ENCODE measurements around the gene KANSL2.
"Not testable (repeated sequence)": the region's sequence is repeated elsewhere in the genome, so short reads cannot be mapped to it uniquely, and the experiment has no call there.

The KANSL2 gene

DNA sequence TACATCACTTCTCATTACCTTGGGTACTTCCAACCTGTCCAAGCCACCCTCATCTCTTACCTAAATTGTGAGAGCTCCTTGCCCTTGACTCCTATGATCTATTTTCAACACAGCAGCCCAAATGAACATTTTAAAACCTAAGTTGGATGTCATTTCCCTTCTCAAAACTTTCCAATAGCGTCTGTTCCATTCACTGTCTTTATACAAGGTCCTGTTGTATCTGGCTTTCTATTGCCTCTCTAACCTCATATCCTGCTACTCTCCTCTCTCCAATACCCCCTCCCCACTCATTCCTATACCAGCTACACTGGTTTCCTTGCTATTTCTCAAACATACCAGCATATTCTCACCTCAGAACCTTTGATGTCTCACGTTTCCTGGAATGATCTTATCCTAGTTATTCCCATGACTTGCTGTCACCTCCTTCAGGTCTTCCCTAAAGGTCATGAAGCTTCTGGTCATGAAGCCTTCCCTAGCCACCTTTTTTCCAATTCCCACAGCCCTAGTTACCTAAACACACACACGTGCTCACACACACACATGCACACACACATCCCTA lies 4.1 kb upstream of the KANSL2 start:
- no peak for DNase-seq (ENCODE audit: low read depth, low spot score)

DNA sequence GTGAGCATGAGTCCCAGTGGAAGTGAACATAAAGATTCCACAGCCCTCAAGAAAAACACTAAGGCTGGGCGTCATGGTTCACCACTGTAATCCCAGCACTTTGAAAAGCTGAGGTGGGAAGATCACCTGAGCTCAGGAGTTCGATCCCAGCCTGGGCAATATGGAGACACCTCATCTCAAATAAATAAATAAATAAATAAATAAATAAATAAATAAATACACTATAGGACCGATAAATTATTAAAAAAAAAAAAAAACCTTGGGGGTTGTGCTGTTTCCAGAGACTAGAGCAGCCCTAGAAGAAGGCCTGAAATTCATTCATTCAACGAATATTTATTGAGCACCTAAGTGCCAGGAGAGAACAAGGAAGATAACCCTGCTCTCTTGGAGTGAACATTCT lies 1.5 kb upstream of the KANSL2 start:
- DNase-seq (ENCODE audit: low read depth, low spot score): no peak

DNA sequence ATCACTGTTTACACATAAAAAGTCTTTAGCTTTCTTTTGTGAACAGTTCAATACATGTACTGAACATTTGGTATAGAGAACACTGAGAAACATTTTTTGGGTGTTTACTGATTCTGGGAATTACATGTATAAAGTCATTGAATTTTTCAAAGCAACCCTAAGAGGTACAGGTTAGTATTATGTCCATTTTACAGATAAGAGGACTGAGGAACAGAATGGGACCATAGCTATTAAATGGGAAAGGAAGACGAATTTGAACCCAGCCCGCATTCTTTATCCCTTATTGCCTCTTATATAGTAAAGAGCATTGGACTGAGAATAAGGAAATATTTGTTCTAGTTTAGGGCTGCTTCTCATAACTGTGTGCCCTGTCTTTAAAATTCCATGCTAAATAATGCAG lies 889 bp upstream of the KANSL2 start:
- DNase-seq (ENCODE audit: low read depth, low spot score): no peak

DNA sequence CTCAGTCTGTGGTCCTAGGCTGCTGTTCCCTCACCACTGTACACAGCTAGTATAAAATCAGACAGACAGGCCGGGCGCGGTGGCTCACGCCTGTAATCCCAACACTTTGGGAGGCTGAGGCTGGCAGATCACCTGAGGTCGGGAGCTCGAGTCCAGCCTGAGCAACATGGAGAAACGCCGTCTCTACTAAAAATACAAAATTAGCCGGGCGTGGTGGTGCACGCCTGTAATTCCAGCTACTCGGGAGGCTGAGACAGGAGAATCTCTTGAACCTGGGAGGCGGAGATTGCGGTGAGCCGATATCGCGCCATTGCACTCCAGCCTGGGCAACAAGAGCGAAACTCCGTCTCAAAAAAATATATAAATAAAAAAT lies 481 bp upstream of the KANSL2 start:
- DNase-seq (ENCODE audit: low read depth, low spot score): not testable (repeated sequence)

DNA sequence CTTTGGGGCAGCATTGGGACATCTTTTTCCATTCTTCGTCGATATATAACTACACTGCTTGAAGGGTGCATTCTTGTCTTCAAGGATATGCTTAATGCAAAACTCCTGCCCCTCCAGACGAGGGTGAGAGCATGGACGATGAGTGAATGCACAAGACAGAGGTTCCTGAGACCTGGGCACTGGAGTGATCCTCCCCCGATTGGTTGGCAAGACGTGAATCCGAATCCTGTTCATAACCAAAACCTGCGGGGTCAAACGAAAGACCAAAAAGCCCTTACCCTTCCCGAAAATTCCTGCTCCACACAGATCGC lies 684 bp downstream of the KANSL2 start:
- DNase-seq (ENCODE audit: low read depth, low spot score): no peak

DNA sequence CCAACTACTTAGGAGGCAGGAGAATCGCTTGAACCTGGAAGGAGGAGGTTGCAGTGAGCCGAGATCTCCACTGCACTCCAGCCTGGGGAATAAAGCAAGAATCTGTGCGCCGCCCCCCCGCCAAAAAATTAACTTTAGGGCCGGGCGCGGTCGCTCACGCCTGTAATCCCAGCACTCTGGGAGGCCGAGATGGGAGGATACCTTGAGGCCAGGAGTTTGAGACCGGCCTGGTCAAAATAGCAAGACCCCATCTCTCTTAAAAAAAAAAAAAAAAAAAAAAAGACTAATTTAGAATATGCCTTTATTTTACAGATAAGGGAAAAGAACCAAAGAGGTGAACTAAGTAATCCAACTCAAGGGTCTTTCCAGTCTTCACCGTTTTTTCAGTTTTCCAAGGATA lies 1.2 kb downstream of the KANSL2 start:
- DNase-seq (ENCODE audit: low read depth, low spot score): no peak

DNA sequence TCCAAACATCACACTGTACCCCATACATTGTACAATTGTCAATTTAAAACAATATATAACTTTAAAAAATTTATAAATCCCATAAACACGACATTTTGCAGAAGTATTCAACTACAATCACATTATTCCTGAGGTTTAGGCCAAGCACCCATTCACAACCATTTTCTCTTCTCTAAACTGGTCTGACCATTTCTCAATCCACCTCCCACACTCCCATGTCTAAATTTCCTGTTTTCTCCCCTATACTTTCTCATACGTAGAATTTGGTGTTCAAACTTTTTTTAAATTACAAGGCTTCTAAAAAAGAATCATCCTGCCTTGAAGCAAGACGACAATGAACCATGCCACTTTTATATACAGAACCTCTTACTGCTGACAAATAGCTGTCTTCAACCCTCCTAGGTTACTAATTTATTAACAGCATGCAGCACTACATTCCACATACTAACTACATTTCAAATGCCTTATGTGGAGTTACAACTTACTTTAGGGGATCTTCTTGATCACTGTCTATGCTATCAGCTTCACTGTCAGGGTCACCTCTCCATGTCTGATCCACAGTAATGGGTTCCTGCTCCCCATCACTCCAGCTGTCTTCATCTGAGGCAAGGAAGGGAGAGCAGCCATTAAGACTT lies 3.4 kb downstream of the KANSL2 start:
- no peak for DNase-seq (ENCODE audit: low read depth, low spot score)

DNA sequence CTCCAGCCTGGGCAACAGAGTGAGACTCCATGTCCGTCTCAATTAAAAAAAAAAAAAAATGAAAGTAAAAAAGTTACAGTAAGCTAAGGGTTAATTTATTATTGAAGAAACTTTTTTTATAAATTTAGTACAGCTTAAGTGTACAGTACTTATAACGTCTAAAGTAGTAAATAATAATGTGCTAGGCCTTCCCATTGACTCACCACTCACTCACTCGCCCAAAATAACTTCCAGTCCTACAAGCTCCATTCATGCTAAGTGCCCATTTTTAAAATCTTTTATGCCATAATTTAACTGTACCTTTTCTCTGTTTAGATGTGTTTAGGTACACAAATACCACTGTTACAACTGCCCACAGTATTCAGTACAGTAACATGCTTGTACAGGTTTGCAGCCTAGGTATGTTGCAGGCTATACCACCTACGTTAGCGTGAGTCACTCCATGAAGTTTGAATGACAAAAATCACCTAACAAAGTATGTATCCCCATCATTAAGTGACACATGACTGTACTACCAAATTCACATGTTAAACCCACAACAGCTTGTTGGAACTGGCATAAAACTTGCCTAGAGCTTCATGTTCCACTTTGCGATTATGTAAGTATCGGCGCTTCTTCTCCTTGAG lies 10.7 kb downstream of the KANSL2 start:
- no peak for DNase-seq (ENCODE audit: low read depth, low spot score)

DNA sequence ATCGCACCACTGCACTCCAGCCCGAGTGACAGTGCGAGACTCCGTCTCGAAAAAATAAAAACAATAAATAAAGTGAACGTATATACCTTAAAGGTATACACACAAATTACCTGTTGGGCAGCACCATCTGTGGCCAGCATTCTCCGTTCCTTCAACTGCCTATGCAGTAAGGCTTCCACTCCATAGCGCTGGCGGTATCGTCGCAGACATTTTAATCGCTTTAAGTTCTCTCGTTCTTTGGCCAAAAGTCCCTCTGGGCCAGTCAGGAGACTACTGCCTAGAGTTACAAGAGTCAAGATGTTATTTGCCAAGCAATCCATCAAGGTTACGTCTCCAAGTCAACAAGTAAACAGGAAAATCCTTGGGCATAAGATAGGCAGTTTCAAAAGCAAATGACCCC lies 13.0 kb downstream of the KANSL2 start:
- DNase-seq (ENCODE audit: low read depth, low spot score): no peak

DNA sequence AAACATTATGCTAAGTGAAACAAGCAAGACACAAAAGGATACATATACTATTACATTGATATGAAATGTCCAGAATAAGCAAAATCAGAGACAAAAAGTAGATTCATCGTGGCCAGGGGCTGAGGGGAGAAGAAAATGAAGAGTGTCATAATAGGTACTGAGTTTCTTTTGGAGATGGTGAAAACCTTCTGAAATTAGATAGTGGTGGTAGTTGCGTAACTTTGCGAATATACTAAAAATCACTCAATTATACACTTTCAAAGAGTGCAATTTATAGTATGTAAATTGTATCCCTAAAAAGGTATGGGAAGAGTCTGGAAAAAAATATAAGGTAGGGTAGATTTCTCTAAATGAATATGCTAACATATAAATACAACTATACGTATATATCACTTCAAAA lies 22.2 kb downstream of the KANSL2 start:
- no peak for DNase-seq (ENCODE audit: low read depth, low spot score)

DNA sequence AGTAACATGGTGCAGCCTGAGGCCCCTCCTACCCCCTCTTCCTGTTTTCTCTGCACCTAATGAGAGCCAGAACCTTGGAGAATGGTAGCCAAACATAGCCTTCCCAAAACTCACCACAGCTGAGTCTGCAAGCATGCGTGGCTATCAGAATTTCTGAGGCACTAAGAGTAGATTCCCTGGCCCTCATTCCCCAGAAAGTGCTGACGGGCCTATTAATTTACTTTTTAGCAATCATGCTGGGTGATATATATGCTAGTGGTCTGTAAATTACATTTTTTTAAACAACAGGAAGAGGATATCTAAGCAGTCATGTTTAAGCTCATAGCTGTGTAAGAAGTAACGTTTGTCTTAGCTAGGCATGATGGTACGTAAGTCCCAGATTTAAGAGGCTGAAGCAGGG lies 30.4 kb downstream of the KANSL2 start:
- DNase-seq (ENCODE audit: low read depth, low spot score): no peak

DNA sequence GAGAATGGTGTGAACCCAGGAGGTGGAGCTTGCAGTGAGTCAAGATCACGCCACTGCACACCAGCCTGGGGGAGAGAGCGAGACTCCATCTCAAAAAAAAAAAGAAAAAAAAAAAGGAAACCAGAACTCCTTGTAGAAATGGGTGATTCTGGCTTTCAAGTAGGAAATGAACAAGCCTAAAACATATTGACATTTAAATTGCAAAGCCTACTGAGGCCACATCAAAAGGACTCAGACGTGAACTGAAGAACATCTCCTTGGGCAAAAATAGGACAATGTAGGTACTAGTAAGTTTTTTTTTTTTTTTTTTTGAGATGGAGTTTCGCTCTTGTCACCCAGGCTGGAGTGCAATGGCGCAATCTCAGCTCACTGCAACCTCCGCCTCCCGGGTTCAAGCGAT lies 36.7 kb downstream of the KANSL2 start:
- not testable (repeated sequence) for DNase-seq (ENCODE audit: low read depth, low spot score)

DNA sequence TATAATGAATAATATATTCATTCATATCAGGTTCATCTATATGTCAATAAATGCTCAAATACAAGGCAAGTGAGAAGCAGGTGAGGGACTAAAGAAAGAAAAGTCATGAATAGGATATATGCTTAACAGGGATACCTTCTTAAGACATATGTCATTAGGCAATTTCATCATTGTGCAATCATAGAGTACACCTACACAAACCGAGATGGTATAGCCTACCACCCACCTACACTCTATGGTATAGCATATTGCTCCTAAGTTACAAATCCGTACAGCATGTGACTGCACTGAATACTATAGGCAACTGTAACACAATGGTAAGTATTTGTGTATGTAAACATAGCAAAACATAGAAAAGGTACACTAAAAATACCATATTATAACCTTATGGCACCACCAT lies 39.0 kb downstream of the KANSL2 start:
- no peak for DNase-seq (ENCODE audit: low read depth, low spot score)

DNA sequence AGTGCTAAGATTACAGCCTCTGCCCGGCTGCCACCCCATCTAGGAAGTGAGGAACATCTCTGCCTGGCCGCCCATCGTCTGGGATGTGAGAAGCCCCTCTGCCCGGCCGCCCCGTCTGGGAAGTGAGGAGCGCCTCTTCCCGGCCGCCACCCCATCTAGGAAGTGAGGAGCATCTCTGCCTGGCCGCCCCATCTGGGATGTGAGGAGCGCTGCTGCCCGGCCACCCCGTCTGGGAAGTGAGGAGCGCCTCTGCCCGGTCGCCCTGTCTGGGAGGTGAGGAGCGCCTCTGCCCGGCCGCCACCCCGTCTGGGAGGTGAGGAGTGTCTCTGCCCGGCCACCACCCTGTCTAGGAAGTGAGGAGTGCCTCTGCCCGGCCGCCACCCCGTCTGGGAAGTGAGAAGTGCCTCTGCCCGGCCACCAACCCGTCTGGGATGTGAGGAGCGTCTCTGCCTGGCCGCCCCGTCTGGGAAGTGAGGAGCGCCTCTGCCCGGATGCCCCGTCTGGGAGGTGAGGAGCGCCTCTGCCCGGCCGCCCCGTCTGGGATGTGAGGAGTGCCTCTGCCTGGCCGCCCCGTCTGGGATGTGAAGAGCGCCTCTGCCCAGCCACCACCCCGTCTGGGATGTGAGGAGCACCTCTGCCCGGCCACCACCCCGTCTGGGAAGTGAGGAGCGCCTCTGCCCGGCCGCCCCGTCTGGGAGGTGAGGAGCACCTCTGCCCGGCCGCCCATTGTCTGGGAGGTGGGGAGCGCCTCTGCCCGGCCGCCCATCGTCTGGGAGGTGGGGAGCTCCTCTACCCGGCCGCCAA lies 40.1 kb downstream of the KANSL2 start:
- DNase-seq (ENCODE audit: low read depth, low spot score): not testable (repeated sequence)

DNA sequence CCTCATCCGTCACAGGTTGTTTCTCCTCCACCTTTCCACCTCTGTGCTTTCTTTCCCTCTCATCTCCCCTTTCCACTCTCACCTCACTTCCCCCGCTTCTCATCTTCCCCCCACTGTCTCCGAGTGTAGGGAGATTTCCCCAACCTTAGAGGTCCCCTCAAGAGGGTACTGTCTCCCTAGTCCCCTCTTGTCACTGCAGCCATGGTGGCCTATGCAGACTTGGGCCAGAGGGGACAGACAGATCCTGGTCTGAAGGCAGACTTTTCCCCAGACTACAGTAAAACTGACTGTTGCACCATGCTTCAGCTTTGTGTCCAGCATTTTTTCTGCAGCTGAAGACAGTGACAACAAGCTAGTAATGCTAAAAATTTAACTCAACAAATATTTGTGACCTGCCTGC lies 41.2 kb downstream of the KANSL2 start:
- DNase-seq (ENCODE audit: low read depth, low spot score): no peak

DNA sequence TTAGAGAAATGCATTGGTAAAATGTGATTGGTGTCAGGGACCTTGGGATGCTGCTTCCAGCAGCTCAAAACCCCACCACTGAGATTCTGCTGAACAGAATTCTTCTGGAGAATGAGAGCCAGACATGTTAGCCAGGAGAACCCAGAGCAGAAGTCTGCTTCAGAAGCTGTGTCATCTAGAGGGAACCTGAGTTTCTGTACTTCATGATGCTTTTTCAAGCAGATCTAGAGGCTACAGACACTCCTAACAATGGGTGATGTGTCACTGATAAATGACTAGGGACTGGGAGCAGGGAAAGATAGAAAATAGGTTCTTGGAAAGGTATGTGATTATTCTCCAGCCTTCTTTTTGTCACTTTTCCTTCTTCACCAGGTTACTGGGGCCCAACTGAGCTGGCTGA lies 41.6 kb downstream of the KANSL2 start:
- DNase-seq (ENCODE audit: low read depth, low spot score): no peak

DNA sequence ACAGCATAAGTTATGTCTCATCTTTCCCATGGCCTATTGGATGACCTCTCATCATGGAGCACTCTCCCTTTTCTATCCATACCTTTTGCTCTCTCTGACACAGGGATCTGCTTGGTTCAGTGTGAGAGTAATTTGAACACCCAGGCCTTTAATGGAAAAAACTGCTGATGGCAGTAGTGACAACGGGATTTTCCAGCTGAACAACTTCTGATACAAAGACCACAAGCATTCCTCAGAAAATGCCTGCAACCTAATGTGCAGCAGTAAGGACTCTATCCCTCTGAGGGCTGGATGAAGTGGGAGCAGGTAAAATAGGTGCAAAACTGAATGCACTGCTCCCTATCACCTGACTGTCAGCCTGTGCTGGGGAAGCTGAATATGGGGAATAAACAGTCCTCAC lies 51.0 kb downstream of the KANSL2 start:
- no peak for DNase-seq (ENCODE audit: low read depth, low spot score)

DNA sequence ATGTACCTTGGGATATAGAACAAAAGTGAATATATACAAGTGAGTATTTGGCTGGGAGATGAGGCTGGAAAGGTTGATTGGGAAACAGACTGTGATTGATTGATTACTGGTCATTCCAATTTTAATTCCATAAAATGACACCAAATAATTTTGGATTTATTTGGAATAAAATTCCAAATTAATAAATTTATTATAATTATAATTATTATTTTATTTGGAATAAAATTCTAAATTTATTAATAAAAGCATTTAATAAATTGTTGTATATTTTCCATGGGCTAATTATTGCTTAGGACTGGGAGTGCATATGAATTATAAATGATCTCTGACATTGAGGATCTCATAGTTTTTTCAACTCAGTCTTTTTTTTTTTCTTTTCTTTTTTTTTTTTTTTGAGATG lies 51.7 kb downstream of the KANSL2 start:
- DNase-seq (ENCODE audit: low read depth, low spot score): no peak

DNA sequence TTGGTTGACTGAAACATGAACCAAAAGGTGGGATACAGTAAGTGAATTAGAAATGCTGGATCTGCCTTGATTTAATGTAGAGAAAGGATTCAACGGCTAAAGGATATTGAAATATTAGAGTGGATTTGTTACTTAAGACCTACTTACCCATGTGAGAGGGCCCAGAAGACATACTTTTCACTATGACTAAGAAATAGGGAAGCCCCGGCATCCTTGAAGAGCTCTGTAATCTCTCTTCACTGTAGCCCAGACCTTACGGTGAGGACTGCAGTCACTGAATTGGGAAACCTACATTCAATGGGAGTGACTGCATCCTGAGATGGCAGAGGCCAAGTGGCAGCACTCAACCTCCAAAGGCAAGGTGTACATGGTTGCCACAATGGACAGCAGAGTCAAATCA lies 52.5 kb downstream of the KANSL2 start:
- no peak for DNase-seq (ENCODE audit: low read depth, low spot score)

DNA sequence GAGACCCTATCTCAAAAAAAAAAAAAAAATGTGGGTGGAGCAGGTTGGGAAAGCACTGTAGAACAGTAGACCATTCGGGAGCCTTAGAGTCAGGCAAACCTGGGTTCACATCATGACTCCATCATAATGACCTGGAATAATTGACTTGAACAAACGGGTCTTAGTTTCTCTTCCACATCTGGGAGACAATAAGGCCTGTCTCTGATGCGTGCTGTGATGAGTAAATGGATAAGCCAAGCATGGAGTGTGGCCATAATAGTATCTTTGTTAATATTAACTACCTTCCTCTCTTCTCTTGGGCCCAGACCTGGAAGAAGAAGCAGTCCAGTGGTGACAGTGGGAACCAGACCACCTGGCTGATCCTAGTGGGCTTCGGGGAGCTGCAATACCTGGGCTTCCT lies 54.5 kb downstream of the KANSL2 start:
- DNase-seq (ENCODE audit: low read depth, low spot score): no peak

DNA sequence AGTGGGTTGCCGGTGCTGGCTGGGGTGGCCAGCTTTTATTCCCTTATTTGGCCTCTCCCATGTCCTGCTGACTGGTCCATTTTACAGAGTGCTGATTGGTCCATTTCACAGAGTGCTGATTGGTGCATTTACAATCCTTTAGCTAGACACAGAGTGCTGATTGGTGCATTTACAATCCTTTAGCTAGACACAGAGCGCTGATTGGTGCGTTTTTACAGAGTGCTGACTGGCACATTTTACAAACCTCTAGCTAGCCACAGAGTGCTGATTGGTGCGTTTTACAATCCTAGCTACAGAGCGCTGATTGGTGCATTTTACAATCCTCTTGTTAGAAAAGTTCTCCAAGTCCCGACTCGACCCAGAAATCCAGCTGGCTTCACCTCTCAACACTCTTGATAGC lies 59.0 kb downstream of the KANSL2 start:
- not testable (repeated sequence) for DNase-seq (ENCODE audit: low read depth, low spot score)

DNA sequence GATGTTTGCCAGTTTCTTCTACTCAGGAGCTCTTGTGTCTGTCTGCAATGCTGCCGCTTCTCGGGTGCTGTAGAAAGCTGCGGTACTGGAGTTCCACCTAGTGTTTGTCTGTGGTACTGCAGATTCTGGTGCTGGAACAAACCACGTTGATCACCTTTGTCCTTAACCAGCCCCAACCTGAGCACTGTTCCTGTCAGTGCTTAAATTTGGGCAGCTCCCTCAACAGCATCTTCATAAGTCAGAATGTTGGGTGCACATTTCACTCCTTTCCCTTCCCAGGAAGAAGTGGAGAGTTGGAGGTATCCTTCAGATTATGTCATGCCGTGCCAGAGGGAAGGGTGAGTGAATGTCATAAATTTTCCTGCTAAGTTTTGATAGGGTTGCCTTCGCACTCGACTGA lies 63.5 kb downstream of the KANSL2 start:
- no peak for DNase-seq (ENCODE audit: low read depth, low spot score)

DNA sequence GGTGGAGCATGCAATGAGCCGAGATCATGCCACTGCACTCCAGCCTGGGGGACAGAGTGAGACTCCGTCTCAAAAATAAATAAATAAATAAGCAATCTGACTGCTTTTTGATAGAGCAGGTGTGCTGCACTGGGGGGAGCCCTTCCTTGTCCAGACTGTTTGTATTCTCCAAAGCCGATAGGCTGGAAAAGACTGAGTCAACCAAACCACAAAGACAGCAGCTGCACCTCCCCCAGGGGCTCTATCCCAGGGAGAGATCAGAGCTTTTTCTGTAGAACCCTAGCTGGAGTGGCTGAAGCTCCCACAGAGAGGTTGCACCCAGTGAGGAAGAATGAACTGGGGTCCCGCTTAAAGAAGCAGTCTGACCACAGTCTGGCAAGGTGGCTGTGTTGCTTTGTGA lies 66.4 kb downstream of the KANSL2 start:
- DNase-seq (ENCODE audit: low read depth, low spot score): no peak

All from brain pericyte (primary cell).